ENCODE measurements around the gene SLC25A4.

SLC25A4 gene

DNA sequence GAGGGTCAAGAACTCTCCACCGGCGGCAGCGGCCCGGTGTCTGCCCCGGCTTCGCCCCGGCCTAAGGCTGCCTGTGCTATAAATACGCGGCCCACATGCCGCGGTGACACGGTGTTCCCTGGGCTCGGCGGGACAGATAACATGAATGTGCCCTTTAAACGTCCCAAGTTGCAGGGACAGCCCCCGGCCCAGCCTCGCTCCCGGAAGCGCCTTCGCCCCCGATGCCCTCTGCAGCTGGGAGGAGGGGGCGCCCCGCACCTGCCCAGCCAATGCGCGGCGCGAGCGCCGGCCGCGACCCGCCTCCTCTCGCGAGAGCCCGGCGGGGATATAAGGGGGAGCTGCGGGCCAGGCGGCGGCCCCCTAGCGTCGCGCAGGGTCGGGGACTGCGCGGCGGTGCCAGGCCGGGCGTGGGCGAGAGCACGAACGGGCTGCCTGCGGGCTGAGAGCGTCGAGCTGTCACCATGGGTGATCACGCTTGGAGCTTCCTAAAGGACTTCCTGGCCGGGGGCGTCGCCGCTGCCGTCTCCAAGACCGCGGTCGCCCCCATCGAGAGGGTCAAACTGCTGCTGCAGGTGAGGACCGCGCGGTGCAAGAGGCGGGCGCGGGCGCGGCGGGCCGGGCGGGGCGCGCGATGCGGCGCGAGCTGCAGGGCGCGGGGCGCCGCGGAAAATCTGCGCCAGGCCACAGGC is at the start of gene SLC25A4:
TSS of gene SLC25A4 (plus strand) at position 355 of the 689 bp plus-strand sequence. CDS start at position 462, 107 bp downstream.
- DNase-seq (ENCODE audit: low spot score), result peak; percentile 98
- TF ChIP-seq, protein P1, sequence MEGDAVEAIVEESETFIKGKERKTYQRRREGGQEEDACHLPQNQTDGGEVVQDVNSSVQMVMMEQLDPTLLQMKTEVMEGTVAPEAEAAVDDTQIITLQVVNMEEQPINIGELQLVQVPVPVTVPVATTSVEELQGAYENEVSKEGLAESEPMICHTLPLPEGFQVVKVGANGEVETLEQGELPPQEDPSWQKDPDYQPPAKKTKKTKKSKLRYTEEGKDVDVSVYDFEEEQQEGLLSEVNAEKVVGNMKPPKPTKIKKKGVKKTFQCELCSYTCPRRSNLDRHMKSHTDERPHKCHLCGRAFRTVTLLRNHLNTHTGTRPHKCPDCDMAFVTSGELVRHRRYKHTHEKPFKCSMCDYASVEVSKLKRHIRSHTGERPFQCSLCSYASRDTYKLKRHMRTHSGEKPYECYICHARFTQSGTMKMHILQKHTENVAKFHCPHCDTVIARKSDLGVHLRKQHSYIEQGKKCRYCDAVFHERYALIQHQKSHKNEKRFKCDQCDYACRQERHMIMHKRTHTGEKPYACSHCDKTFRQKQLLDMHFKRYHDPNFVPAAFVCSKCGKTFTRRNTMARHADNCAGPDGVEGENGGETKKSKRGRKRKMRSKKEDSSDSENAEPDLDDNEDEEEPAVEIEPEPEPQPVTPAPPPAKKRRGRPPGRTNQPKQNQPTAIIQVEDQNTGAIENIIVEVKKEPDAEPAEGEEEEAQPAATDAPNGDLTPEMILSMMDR (IDR thresholded peaks at IDR 0.05; ENCODE audit: extremely low read depth, missing control alignments), result peak; percentile 64

DNA sequence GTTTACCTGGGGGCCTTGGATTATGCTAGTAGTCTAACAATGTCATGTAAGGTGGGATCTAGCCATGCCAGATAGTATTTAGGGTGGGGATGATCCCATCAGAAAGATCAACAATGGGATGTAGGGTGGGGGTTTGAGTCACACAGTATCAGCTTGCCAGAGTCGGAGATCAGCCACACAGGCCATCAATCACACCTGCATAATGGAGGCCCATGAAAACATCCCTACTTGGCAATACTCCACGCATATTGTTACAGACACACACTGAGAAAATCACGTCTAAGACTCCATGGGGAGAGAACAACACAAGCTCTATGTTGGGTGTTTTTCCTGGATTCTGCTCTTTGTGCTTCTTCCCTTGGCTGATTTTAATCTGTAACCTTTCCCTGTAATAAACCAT is 49.5 kb upstream of the SLC25A4 start:
- DNase-seq (ENCODE audit: low spot score), result no peak
- TF ChIP-seq, protein P1 (IDR thresholded peaks at IDR 0.05; ENCODE audit: extremely low read depth, missing control alignments), result no peak

DNA sequence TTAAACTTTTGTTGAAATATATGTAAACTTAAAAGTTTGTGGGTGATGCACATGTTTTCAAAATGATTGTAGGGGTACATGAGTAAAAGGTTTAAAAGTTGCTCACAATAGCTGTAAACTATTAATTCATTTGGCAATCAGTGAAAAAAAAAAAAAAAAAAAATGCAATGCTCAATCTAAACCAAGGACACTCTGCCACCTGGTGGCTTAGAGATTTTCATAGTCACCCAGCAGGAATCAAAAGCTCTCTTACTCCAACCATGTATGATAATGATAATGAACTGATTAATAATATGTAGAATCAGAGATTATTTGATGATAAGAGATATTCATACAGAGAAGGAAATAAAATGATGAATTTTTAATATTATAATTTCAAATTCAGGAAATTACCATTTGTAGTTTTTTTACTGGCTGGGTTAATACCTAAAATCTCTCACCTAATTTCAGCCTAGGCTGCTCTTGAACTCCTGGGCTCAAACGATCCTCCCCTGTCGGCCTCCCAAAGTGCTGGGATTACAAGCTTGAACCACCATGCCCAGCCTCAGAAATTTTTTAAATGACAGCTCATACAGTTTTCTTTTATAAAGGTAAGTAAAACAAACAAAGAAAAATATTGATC is 46.9 kb upstream of the SLC25A4 start:
- DNase-seq (ENCODE audit: low spot score), result peak; percentile 50
- TF ChIP-seq, protein P1 (IDR thresholded peaks at IDR 0.05; ENCODE audit: extremely low read depth, missing control alignments), result peak; percentile 28

DNA sequence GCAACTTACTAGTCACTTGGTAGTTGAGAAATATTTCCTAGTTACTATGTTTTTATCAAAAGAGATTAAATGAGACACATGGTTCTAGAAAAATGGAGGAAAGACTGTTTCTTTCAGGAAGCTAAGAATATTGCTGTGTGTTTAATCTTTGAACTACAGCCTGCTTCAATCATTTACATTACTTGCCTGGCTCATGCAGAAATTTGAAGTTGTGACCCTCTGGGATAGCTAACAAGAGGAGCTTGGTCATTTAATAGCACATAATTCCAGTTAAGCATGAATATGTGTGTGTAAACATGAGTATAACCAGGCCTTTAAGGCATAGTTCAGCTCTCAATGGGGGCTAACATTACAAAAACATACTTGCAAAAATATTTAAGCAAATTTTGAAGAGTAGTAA is 44.6 kb upstream of the SLC25A4 start:
- no peak for DNase-seq (ENCODE audit: low spot score)
- TF ChIP-seq, protein P1 (IDR thresholded peaks at IDR 0.05; ENCODE audit: extremely low read depth, missing control alignments), result no peak

DNA sequence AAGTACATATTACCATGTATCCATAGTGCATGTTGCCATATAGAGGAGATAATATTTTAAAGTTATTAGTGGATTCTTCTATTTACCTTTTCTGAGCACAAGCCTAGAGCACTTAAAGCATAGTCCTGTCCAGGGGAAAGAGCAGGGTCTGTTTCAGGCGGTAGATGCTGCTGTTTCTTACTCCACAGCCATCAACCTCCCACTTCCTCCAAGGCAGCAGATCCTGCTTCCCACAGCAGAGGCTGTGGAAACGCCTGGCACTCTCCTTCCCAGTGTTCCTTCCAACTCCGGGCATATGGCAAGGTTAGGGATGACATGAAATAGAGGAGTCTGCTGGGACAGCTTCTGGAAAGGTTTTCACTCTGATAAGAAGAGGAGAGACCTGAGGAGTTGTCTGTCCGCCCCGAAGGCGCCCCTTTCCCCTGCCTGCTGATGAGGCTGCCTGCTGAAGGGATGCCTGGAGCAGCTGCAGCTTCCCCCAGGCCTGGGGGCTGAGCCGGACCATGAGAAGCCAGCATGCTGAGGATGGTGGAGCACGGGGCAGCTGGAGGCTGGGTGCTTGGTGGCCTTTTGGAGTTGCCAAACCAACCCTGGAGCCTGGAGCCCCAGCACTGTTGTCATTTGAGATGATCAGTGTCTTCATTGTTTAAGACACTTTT is 43.9 kb upstream of the SLC25A4 start:
- TF ChIP-seq, protein P1 (IDR thresholded peaks at IDR 0.05; ENCODE audit: extremely low read depth, missing control alignments), result no peak
- DNase-seq (ENCODE audit: low spot score), result no peak

DNA sequence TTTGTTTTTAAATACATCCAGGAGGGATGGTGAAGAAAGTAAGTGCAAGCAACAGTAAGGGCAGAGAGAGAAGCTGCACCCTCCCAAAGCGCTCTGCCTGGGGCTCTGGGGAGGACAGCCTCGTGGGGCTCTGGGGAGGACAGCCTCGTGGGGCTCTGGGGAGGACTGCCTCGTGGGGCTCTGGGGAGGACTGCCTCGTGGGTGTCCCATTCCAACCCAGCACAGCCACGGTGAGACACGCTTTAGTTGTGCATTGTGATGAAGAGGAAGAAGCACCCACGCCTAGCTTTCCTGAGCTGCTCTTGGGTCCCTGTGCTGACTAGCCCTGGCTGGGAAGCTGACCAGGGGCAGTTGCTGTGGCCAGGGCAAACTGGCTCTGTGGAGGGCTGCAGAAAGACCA is 43.1 kb upstream of the SLC25A4 start:
- DNase-seq (ENCODE audit: low spot score), result no peak
- TF ChIP-seq, protein P1 (IDR thresholded peaks at IDR 0.05; ENCODE audit: extremely low read depth, missing control alignments), result no peak

DNA sequence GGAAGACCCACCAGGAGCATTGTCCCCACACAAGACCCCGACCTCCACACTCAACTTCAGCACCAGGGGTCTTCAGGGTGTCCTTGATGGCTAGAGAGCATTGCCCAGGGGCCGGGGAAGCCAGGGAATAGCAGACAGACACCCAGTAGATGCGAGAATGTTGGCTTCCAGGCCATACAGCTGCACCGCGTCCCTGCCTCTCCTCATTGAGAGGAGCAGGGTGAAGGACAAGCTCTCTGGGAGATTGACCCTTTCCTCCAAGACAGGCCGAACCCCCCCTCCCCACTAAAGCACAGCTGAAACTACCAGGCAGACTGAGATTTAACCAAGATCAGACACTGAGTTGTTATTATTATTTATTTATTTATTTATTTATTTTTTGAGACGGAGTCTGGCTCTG is 42.6 kb upstream of the SLC25A4 start:
- DNase-seq (ENCODE audit: low spot score), result no peak
- TF ChIP-seq, protein P1 (IDR thresholded peaks at IDR 0.05; ENCODE audit: extremely low read depth, missing control alignments), result no peak
